Measurements from ENCODE around the gene MAN2A2.

Gene MAN2A2

GRCh38 chr15:90914305-90915080, 11.4 kb downstream of the MAN2A2 start:
- H3K27ac ChIP-seq = no peak overlapping the region
- TF ChIP-seq CTCF (conservative IDR thresholded peaks at IDR 0.05) = no peak
- TF ChIP-seq ZFX (IDR thresholded peaks at IDR 0.05) = no peak

- no peak overlapping the region for H3K27ac ChIP-seq
- TF ChIP-seq CTCF (conservative IDR thresholded peaks at IDR 0.05) (no peak), ZFX (IDR thresholded peaks at IDR 0.05) (no peak)
These were observed 12.2 kb downstream of the MAN2A2 start for GRCh38 chr15:90915216-90915807.

- H3K27ac ChIP-seq = no peak overlapping the region
- TF ChIP-seq CTCF (conservative IDR thresholded peaks at IDR 0.05) = no peak
- no peak for TF ChIP-seq ZFX (IDR thresholded peaks at IDR 0.05)
These were observed 12.8 kb downstream of the MAN2A2 start for GRCh38 chr15:90915808-90916440.

DNA sequence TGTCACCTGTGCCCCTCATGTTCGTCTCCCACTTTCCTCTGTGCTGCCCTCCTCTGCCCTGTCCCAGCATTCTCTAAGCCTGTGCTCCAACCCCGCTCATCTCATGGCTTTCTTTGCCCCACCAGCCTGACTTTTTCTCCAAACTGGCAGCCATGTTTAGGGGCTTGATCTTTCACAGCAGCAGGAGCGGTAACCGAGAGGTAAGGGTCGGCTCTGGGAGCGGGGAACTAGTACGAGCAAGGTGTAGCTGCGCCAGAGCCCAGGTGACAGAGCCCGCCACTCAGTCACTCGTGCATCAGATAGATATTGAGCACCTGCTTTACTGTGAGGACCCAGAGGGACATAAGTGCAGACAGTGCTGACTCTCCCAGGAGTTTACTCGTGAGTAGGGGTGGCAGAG, 13.4 kb downstream of the MAN2A2 start:
- no peak overlapping the region for H3K27ac ChIP-seq
- TF ChIP-seq CTCF (conservative IDR thresholded peaks at IDR 0.05) = no peak
- no peak for TF ChIP-seq ZFX (IDR thresholded peaks at IDR 0.05)

DNA sequence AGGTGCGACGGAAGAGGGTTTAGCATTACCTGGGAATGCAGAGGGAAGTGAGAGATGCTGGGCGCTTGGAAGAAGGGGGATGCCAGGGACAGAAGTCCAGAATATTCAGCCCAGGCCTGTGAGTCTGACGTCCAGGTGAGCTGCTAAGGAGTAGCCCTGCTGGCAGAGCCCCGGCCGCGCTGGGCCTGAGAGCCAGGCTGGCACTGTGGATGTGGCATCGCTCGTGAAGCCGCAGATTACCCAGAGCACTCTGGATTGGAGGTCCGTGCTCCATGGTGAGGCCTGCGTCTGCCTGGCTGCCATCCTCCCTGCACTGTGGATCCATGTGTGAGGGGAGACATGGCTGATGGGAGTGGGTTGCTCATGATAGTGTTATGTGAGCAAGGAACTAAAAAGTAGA, 14.5 kb downstream of the MAN2A2 start:
- no peak overlapping the region for H3K27ac ChIP-seq
- no peak for TF ChIP-seq CTCF (conservative IDR thresholded peaks at IDR 0.05)

- TF ChIP-seq ZFX (IDR thresholded peaks at IDR 0.05) (no peak), CTCF (conservative IDR thresholded peaks at IDR 0.05) (no peak)
- no peak overlapping the region for H3K27ac ChIP-seq
These were observed 15.1 kb downstream of the MAN2A2 start for GRCh38 chr15:90918034-90918788.

Measured in C4-2B (cell line).